IMR-90 (cell line): ENCODE data around the gene GRIK3.

Experiments used
- BHLHE40 ChIP-seq: fragments of 150-350 bp; IDR thresholded peaks from 2 replicates; pipeline ENCODE4 v1.6.1; 2016; ENCODE audit warnings: mild to moderate bottlenecking, low read depth, low read length
- CEBPB ChIP-seq: IDR thresholded peaks from 2 replicates; pipeline ENCODE4 v1.6.1; 2012; ENCODE audit warnings: low read depth, low read length, improper control_type of control experiment
- CTCF ChIP-seq: conservative IDR thresholded peaks from 2 replicates; pipeline ENCODE4 v1.5.1; 2012; ENCODE audit warnings: mild to moderate bottlenecking, low read depth, low read length, improper control_type of control experiment
- MAZ ChIP-seq: IDR thresholded peaks from 2 replicates; pipeline ENCODE4 v1.6.1; 2012; ENCODE audit warnings: low read depth, mild to moderate bottlenecking, low read length, improper control_type of control experiment, moderate library complexity, borderline replicate concordance
- MXI1 ChIP-seq: IDR thresholded peaks from 2 replicates; pipeline ENCODE4 v1.6.1; 2012; ENCODE audit warnings: low read depth, mild to moderate bottlenecking, low read length, moderate library complexity, borderline replicate concordance
- POLR2A ChIP-seq: IDR thresholded peaks from 2 replicates; pipeline ENCODE4 v1.6.1; 2012; ENCODE audit warnings: mild to moderate bottlenecking, low read depth, low read length
- RAD21 ChIP-seq: IDR thresholded peaks from 2 replicates; pipeline ENCODE4 v1.6.1; 2012; ENCODE audit warnings: low read length, improper control_type of control experiment
- RFX5 ChIP-seq: IDR thresholded peaks from 2 replicates; pipeline ENCODE4 v1.8.0; 2012; ENCODE audit warnings: low read depth, mild to moderate bottlenecking, low read length, moderate library complexity
- SMC3 ChIP-seq: fragments of 150-350 bp; IDR thresholded peaks from 2 replicates; pipeline ENCODE4 v1.6.1; 2016; ENCODE audit warnings: low read depth, mild to moderate bottlenecking, antibody characterized with exemption, low read length, moderate library complexity
- TF ChIP-seq, protein P1 (sequence below): fragments of 150-350 bp; IDR thresholded peaks from 2 replicates; pipeline ENCODE4 v1.6.1; 2017; ENCODE audit warnings: mild to moderate bottlenecking, antibody characterized with exemption, low read length, low read depth

- no peak for TF ChIP-seq CTCF
- no peak for TF ChIP-seq CEBPB
- TF ChIP-seq RFX5: no peak
- TF ChIP-seq POLR2A: no peak
- TF ChIP-seq, protein P1, sequence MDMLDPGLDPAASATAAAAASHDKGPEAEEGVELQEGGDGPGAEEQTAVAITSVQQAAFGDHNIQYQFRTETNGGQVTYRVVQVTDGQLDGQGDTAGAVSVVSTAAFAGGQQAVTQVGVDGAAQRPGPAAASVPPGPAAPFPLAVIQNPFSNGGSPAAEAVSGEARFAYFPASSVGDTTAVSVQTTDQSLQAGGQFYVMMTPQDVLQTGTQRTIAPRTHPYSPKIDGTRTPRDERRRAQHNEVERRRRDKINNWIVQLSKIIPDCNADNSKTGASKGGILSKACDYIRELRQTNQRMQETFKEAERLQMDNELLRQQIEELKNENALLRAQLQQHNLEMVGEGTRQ: no peak
- TF ChIP-seq MAZ: no peak
- TF ChIP-seq MXI1: no peak
- no peak for TF ChIP-seq BHLHE40
- TF ChIP-seq RAD21: no peak
- TF ChIP-seq SMC3: no peak
Measured at GRCh38 chr1:36754366-36754765, 279.9 kb downstream of the GRIK3 start.
